ENCODE results near the gene GALNT7. TPM values are rescaled to one million over a fixed set of nuclear protein-coding genes. Genes with fewer than 3 reads are reported as not detected.

The GALNT7 gene
- total and polyA plus RNA-seq, 4 donors, result 0.65 to 13.0 (median 2.1) TPM

DNA sequence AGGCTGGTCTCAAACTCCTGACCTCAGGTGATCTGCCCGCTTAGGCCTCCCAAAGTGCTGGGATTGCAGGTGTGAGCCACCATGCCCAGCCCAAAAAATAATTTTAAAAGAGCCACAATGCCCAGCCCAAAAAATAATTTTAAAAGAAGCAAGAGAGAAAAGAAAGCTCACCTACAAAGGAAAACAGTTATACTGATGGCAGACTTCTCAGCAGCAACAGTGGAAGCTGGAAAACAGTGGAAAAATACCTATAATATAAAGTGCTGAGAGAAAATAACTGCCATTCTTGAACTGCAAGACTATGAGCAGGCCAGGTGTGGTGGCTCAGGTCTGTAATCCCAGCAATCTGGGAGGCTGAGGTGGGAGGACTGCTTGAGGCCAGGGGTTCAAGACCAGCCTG lies 178.9 kb downstream of the GALNT7 start:
- WGBS, result 98% methylated on average over 1 of the region's 1 CpG
- H3K27ac ChIP-seq (ENCODE audit: low read depth in 1 of 2, low read length in 2 of 2), result no peak overlapping the region
- H3K36me3 ChIP-seq (ENCODE audit: control insufficient read depth in 4 of 4, insufficient read depth in 3 of 4, low read depth in 1 of 4, low read length in 3 of 4), result no peaks in the 10 kb centered on the region
- no peaks in the 10 kb centered on the region for H3K4me1 ChIP-seq (ENCODE audit: control insufficient read depth in 4 of 4, insufficient read depth in 4 of 4, low read length in 3 of 4)
- no peak overlapping the region for H3K4me3 ChIP-seq (ENCODE audit: low read depth in 1 of 3, low read length in 3 of 3)
- no peaks in the 10 kb centered on the region for H3K27me3 ChIP-seq (ENCODE audit: control insufficient read depth in 4 of 4, insufficient read depth in 4 of 4, low read length in 3 of 4)
- TF ChIP-seq NR2F2 (IDR thresholded peaks at IDR 0.05) (no peak), HNF4G (IDR thresholded peaks at IDR 0.05) (no peak), SP1 (IDR thresholded peaks at IDR 0.05) (no peak), EGR1 (IDR thresholded peaks at IDR 0.05; ENCODE audit: low read depth in 2 of 2) (no peak), YY1 (IDR thresholded peaks at IDR 0.05) (no peak), TAF1 (conservative IDR thresholded peaks at IDR 0.05) (no peak), RAD21 (IDR thresholded peaks at IDR 0.05) (no peak), FOXA2 (IDR thresholded peaks at IDR 0.05) (no peak), JUND (IDR thresholded peaks at IDR 0.05) (no peak), RXRA (IDR thresholded peaks at IDR 0.05) (no peak), FOXA1 (IDR thresholded peaks at IDR 0.05) (no peak), HNF4A (conservative IDR thresholded peaks at IDR 0.05) (no peak), GABPA (IDR thresholded peaks at IDR 0.05 in 1 of 2, conservative IDR thresholded peaks at IDR 0.05 in 1 of 2) (no peak)
- TF ChIP-seq, protein P1, sequence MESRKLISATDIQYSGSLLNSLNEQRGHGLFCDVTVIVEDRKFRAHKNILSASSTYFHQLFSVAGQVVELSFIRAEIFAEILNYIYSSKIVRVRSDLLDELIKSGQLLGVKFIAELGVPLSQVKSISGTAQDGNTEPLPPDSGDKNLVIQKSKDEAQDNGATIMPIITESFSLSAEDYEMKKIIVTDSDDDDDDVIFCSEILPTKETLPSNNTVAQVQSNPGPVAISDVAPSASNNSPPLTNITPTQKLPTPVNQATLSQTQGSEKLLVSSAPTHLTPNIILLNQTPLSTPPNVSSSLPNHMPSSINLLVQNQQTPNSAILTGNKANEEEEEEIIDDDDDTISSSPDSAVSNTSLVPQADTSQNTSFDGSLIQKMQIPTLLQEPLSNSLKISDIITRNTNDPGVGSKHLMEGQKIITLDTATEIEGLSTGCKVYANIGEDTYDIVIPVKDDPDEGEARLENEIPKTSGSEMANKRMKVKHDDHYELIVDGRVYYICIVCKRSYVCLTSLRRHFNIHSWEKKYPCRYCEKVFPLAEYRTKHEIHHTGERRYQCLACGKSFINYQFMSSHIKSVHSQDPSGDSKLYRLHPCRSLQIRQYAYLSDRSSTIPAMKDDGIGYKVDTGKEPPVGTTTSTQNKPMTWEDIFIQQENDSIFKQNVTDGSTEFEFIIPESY (IDR thresholded peaks at IDR 0.05), result no peak
- TF ChIP-seq, protein P2, sequence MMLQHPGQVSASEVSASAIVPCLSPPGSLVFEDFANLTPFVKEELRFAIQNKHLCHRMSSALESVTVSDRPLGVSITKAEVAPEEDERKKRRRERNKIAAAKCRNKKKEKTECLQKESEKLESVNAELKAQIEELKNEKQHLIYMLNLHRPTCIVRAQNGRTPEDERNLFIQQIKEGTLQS (IDR thresholded peaks at IDR 0.05), result no peak
- TF ChIP-seq, protein P3, sequence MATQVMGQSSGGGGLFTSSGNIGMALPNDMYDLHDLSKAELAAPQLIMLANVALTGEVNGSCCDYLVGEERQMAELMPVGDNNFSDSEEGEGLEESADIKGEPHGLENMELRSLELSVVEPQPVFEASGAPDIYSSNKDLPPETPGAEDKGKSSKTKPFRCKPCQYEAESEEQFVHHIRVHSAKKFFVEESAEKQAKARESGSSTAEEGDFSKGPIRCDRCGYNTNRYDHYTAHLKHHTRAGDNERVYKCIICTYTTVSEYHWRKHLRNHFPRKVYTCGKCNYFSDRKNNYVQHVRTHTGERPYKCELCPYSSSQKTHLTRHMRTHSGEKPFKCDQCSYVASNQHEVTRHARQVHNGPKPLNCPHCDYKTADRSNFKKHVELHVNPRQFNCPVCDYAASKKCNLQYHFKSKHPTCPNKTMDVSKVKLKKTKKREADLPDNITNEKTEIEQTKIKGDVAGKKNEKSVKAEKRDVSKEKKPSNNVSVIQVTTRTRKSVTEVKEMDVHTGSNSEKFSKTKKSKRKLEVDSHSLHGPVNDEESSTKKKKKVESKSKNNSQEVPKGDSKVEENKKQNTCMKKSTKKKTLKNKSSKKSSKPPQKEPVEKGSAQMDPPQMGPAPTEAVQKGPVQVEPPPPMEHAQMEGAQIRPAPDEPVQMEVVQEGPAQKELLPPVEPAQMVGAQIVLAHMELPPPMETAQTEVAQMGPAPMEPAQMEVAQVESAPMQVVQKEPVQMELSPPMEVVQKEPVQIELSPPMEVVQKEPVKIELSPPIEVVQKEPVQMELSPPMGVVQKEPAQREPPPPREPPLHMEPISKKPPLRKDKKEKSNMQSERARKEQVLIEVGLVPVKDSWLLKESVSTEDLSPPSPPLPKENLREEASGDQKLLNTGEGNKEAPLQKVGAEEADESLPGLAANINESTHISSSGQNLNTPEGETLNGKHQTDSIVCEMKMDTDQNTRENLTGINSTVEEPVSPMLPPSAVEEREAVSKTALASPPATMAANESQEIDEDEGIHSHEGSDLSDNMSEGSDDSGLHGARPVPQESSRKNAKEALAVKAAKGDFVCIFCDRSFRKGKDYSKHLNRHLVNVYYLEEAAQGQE (IDR thresholded peaks at IDR 0.05), result no peak
- TF ChIP-seq, protein P4, sequence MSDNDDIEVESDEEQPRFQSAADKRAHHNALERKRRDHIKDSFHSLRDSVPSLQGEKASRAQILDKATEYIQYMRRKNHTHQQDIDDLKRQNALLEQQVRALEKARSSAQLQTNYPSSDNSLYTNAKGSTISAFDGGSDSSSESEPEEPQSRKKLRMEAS (IDR thresholded peaks at IDR 0.05), result no peak
- TF ChIP-seq, protein P5, sequence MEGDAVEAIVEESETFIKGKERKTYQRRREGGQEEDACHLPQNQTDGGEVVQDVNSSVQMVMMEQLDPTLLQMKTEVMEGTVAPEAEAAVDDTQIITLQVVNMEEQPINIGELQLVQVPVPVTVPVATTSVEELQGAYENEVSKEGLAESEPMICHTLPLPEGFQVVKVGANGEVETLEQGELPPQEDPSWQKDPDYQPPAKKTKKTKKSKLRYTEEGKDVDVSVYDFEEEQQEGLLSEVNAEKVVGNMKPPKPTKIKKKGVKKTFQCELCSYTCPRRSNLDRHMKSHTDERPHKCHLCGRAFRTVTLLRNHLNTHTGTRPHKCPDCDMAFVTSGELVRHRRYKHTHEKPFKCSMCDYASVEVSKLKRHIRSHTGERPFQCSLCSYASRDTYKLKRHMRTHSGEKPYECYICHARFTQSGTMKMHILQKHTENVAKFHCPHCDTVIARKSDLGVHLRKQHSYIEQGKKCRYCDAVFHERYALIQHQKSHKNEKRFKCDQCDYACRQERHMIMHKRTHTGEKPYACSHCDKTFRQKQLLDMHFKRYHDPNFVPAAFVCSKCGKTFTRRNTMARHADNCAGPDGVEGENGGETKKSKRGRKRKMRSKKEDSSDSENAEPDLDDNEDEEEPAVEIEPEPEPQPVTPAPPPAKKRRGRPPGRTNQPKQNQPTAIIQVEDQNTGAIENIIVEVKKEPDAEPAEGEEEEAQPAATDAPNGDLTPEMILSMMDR (IDR thresholded peaks at IDR 0.05; ENCODE audit: low read depth, low read length, missing input control), result no peak
- DNase-seq (ENCODE audit: low spot score), result no peak
- H3K9me3 ChIP-seq (ENCODE audit: control insufficient read depth in 4 of 4, low read length in 3 of 4), result no peaks in the 10 kb centered on the region
- no peak overlapping the region for H3K9ac ChIP-seq (ENCODE audit: low read depth in 1 of 2, low read length in 2 of 2)
